GM19025 (cell line): ENCODE measurements around the gene FCER1G.

ENCODE experiments used
- ATAC-seq: cut with Tn5 transposase; IDR thresholded peaks from one replicate; pipeline ENCODE4 v1.9.1; 2021; ENCODE audit warnings: mild to moderate bottlenecking, low read depth, moderate library complexity; ENCODE audit not compliant: unreplicated experiment

Gene FCER1G

GRCh38 chr1:161260376-161261260 is 45.5 kb downstream of the FCER1G start:
- ATAC-seq: no peak

GRCh38 chr1:161261261-161262235 is 46.5 kb downstream of the FCER1G start:
- no peak for ATAC-seq

GRCh38 chr1:161265305-161265704 is 50.2 kb downstream of the FCER1G start:
- no peak for ATAC-seq

DNA sequence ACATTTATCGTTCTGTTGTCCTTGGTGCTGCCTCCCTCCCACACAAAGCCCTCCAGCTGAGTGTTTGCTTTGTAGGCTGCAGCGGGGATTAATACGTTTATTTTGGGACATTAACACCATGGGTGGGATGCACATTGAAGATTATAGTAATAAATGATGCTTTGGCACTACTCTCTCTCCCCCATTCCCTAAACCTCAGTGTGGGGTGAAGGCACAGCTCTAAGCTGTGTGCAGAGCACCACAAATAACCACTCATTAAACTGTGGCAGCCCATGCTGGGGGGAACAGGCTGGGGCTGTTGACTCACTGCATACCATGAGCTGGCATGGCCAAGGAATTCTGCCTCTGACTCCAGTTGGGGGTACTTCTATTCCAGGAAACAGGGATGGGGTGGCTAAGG is 51.1 kb downstream of the FCER1G start:
- ATAC-seq: no peak

GRCh38 chr1:161266836-161267235 is 51.7 kb downstream of the FCER1G start:
- no peak for ATAC-seq

DNA sequence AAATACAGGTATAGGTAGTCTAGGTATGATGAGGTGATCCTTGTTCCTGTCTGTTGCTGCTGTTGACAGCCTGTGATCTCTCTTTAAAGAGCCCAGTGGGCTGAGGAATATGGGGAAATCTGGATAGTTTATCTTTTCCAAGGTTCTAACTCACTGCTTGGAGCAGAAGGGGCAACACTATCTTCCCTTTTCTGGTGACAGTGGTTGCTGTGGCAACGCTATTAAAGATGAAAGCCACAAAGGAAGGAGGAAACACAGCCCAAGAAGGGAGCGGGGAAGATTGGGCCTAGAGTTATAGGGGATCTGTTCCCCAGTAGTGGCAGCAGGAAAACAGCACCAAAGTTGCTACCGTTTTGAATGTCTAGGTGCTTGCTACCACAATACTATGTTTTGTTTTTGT is 52.2 kb downstream of the FCER1G start:
- no peak for ATAC-seq
